ENCODE data around the gene RIMBP2.

GRCh38 chr12:130488358-130488710, 227.8 kb downstream of the RIMBP2 start:
- no peak for TF ChIP-seq GATA2 (IDR thresholded peaks at IDR 0.05; ENCODE audit: low read depth, low read length)
- TF ChIP-seq GATA3 (IDR thresholded peaks at IDR 0.05; ENCODE audit: low read depth, low read length): no peak

Data from SH-SY5Y (cell line).